A673 (cell line): ENCODE data around the gene SERP2. TPM values are rescaled to one million over a fixed set of nuclear protein-coding genes. Genes with fewer than 3 reads are reported as not detected.

Experiments used
- BruUV-seq: library from RNA; stranded (reverse); fragments of 400-500 nt; replicated peaks from 2 replicates; lab custom pipeline; 2021; lab: Mats Ljungman, UMichigan
- CTCF ChIA-PET: fragments of 300-600 bp; sonication (Branson Sonifier 250); formaldehyde crosslinking; loops from one replicate; lab custom pipeline; 2022; ENCODE audit warnings: antibody characterized with exemption; lab: Charles Lee
- POLR2A ChIA-PET: fragments of 300-600 bp; sonication (Branson Sonifier 250); formaldehyde crosslinking; loops from one replicate; lab custom pipeline; 2022; ENCODE audit warnings: antibody characterized with exemption; ENCODE audit not compliant: low non-redundant PET; lab: Charles Lee
- DNase-seq: peaks from one replicate; pipeline ENCODE4 v3.0.0-alpha.2; 2015; ENCODE audit warnings: low spot score
- H3K27ac ChIP-seq: fragments of 200-600 bp; sonication (generic); 2 replicates; pipeline ENCODE4 v1.5.1; 2016; ENCODE audit warnings: mixed run types, low read depth, mild to moderate bottlenecking, mixed read lengths, antibody characterized with exemption, low read length; ENCODE audit not compliant: poor library complexity, severe bottlenecking
- H3K27me3 ChIP-seq: fragments of 200-600 bp; sonication (generic); replicated peaks from 2 replicates; pipeline ENCODE4 v1.6.1; 2017; ENCODE audit warnings: mixed run types, low read depth, mild to moderate bottlenecking, mixed read lengths, antibody characterized with exemption, low read length; ENCODE audit not compliant: insufficient read depth, poor library complexity
- H3K36me3 ChIP-seq: fragments of 200-600 bp; sonication (generic); 2 replicates; pipeline ENCODE4 v1.6.1; 2016; ENCODE audit warnings: mixed run types, mild to moderate bottlenecking, mixed read lengths, antibody characterized with exemption, low read length; ENCODE audit not compliant: insufficient read depth, poor library complexity, severe bottlenecking
- H3K4me1 ChIP-seq: fragments of 200-600 bp; sonication (generic); 2 replicates; pipeline ENCODE4 v1.6.1; 2017; ENCODE audit warnings: mixed run types, mild to moderate bottlenecking, mixed read lengths, antibody characterized with exemption, low read length; ENCODE audit not compliant: insufficient read depth, poor library complexity, severe bottlenecking
- H3K4me3 ChIP-seq: fragments of 200-600 bp; sonication (generic); 2 replicates; pipeline ENCODE4 v1.5.1; 2016; ENCODE audit warnings: low read depth, mixed run types, mild to moderate bottlenecking, mixed read lengths, low read length; ENCODE audit not compliant: poor library complexity, severe bottlenecking
- H3K9me3 ChIP-seq: fragments of 200-600 bp; sonication (generic); 2 replicates; pipeline ENCODE4 v1.6.1; 2016; ENCODE audit warnings: mixed run types, low read depth, mild to moderate bottlenecking, mixed read lengths, antibody characterized with exemption, low read length; ENCODE audit not compliant: poor library complexity, severe bottlenecking
- CTCF ChIP-seq: fragments of 300-800, 200-600 bp; sonication (generic); conservative IDR thresholded peaks from 2 replicates; pipeline ENCODE4 v1.5.1; 2017; ENCODE audit warnings: low read depth, mild to moderate bottlenecking, antibody characterized with exemption, low read length, moderate library complexity, mixed read lengths
- EZH2 ChIP-seq: fragments of 200-600 bp; sonication (generic); IDR thresholded peaks from 2 replicates; pipeline ENCODE4 v1.6.1; 2017; ENCODE audit warnings: borderline replicate concordance, low read depth, mild to moderate bottlenecking, mixed read lengths, antibody characterized with exemption, low read length; ENCODE audit not compliant: poor library complexity, severe bottlenecking
- intact Hi-C: fragments of 100-400 bp; cut with micrococcal nuclease; formaldehyde crosslinking; loops from one replicate; pipeline ENCODE4 v1.10.0; 2022; ENCODE audit not compliant: unreplicated experiment
- total RNA-seq: library from RNA; stranded (reverse); gene quantifications from 2 replicates; pipeline ENCODE4 v1.2.3, GENCODE V29; 2021

SERP2 gene
- total RNA-seq, 1 experiment from 2014 or later = 0.69 TPM

DNA sequence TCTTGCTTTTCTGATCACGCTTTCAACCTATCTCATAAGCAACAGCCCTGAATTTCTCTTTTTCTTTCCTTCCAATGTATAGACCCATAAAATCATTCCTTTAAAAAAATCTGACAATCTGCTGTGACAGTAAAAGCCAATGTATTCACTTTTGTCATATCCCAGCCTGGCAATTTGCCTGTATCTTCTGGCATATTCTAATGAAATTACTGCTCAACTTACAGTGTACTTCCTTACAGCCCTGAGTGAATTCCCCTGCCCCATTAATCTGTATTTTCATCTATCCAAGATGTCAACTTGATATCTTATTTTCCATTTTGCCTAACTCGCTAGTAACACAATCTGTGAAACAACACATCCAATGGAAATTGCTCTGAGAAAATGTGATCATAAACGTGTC is 18.0 kb upstream of the SERP2 start:
- Histone ChIP-seq H3K4me3 (no peak overlapping the region), H3K36me3 (no peaks in the 10 kb centered on the region), H3K27me3 (no peaks in the 10 kb centered on the region), H3K4me1 (no peaks in the 10 kb centered on the region), H3K27ac (no peak overlapping the region), H3K9me3 (no peaks in the 10 kb centered on the region)
- ChIA-PET CTCF (no interaction called here), POLR2A (no interaction called here)
- no TSS peak for BruUV-seq
- intact Hi-C loops = no loop called here
- no peak for TF ChIP-seq EZH2
- no peak for TF ChIP-seq CTCF
- DNase-seq = no peak

DNA sequence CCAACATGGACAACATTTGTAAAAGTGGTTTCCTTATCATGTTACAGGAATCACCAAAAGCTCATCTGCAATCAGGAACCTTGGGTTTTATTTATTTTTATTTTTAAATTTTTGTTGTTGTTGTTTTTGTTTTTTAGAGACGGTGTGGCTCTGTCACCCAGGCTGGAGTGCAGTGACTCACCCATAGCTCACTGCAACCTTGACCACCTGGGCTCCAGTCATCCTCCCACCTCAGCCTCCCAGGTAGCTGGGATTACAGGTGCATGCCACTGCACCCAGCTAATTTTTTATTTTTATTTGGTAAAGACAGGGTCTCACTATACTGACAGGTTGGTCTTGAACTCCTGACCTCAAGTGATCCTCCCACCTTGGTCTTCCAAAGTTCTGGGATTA is 13.6 kb upstream of the SERP2 start:
- H3K27ac ChIP-seq = no peak overlapping the region
- ChIA-PET POLR2A (no interaction called here), CTCF (no interaction called here)
- H3K27me3 ChIP-seq = no peaks in the 10 kb centered on the region
- BruUV-seq = no TSS peak
- no peak overlapping the region for H3K4me3 ChIP-seq
- H3K36me3 ChIP-seq = no peaks in the 10 kb centered on the region
- no peaks in the 10 kb centered on the region for H3K9me3 ChIP-seq
- no peak for DNase-seq
- no peaks in the 10 kb centered on the region for H3K4me1 ChIP-seq
- TF ChIP-seq EZH2 = no peak
- TF ChIP-seq CTCF = no peak
- intact Hi-C loops = no loop called here

DNA sequence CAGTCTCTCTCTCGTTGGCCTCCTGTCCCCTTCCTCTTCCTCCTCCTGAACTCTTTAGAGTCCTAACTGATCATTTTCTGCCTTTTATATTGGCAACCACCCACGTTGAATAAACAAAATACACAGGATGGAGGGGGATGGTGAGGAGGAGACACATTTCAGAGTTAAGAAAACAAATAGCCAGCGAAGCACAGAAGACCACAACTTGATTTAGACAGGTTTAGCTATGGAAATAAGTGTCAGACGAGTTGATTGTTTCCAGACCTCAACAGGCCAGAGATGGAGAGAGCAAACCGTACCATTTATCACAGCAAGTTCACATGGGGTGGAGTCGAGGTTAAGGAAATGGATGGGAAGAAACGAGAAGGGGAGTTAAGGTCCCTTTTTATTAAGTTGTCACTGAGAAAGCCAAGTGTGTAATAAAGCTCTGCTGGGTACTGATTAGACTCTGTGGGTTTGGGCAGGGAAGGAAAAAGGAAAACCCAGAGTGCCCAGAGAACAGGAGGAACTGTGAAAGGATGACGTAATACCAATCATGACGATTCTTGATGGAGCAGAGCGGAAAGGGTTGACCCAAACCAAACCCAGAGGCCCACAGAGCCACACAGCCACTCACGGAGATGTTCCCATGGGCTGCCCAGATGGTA is 11.1 kb upstream of the SERP2 start:
- intact Hi-C loops = no loop called here
- ChIA-PET CTCF (no interaction called here), POLR2A (no interaction called here)
- TF ChIP-seq EZH2 (no peak), CTCF (no peak)
- Histone ChIP-seq H3K27ac (no peak overlapping the region), H3K9me3 (no peaks in the 10 kb centered on the region), H3K27me3 (no peaks in the 10 kb centered on the region), H3K36me3 (no peaks in the 10 kb centered on the region), H3K4me1 (no peaks in the 10 kb centered on the region), H3K4me3 (no peak overlapping the region)
- BruUV-seq = no TSS peak
- DNase-seq = no peak
